Spleen (tissue), 7 donors: ENCODE measurements around the gene KIF21A.

Source experiments
- CTCF ChIP-seq, 11 experiments: fragments of 200-600 bp in 7 of 11; fragments of 450-650 bp in 4 of 11; sonication (generic) in 4 of 11; IDR thresholded peaks in 8 of 11; conservative IDR thresholded peaks in 3 of 11; 1 replicate in 7 of 11; 2 replicates in 4 of 11; pipeline versions ENCODE4 v1.4.0 to v1.8.0; 2016 to 2021; ENCODE audit warnings: antibody characterized with exemption in 11 of 11, inconsistent platforms in 4 of 11, mild to moderate bottlenecking in 1 of 11
- POLR2A ChIP-seq, 3 donors: fragments of 450-650 bp; IDR thresholded peaks; one replicate each; pipeline ENCODE4 v1.5.1; 2017; ENCODE audit warnings: antibody characterized with exemption in 3 of 3, mild to moderate bottlenecking in 1 of 3
- donor health status: DM: no; HTN: no; CAD: no; lungs with moderate emphysema.
- donor health status: DM: no; HTN: no; CAD: no.
- donor health status: DM: no; HTN: no; CAD: no.

DNA sequence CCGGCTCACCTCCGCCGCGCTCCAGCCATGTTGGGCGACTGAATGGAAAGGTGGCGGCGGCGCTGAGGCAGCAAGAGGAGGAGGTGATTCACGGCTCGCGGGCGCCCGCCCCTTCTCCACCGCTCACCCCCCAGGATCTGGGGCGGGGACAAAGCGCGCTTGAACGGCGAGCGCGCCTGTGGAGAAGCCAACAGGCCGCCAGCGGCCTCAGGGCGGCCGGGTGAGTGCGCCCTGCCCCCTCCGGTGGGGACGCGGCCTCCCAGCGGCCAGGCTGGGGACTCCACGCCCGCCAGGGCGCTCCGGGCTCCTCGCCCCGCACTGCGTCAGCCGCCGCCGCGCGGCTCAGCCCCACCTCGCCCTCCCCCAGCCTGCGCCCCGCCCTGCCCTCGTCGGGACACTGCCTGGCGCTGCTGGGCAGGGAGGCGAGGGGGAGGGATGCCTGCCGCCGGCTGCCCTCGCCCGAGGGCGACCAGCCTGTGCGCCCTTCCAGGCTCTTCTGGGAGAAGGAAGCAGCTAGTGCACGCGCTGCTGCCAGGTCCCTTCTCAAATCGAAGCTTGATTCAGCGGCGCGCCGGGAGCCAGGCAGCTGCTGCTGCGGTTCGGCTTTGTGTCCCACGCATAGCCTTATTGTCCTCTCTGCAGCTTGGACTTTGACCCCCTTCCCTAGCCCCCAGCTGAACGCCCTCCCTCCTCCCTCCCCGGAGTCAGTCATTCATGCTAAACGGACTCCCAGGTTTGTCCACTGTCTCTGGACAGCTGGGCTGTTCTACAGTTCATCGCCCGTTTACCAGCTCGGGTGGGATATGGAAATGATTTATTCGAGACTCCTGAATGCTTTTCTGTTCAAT, at the start of gene KIF21A:
- TF ChIP-seq CTCF (IDR thresholded peaks at IDR 0.05 in 8 of 11, conservative IDR thresholded peaks at IDR 0.05 in 3 of 11), result peak in 9 of 11 experiments; percentile 49 to 89 (median 80)
- peak in 1 of 3 donors; percentile 68 for TF ChIP-seq POLR2A (IDR thresholded peaks at IDR 0.05)
